Sigmoid colon (tissue), 7 donors: ENCODE measurements around the gene ACP7. TPM values are rescaled to one million over a fixed set of nuclear protein-coding genes. Genes with fewer than 3 reads are reported as not detected.

Source experiments
- DNase-seq: peaks from one replicate; pipeline ENCODE4 v3.0.0-alpha.2; 2019
- H3K27ac ChIP-seq, 4 donors: fragments of 200-600 bp; sonication (generic); one replicate each; pipeline ENCODE4 v1.5.1; 2016 to 2019; ENCODE audit warnings: mild to moderate bottlenecking in 1 of 4
- H3K27me3 ChIP-seq, 3 donors: fragments of 200-600 bp; sonication (generic); one replicate each; pipeline ENCODE4 v1.5.1; 2019; ENCODE audit warnings: mild to moderate bottlenecking in 1 of 3
- H3K36me3 ChIP-seq, 4 donors: fragments of 200-600 bp; sonication (generic); one replicate each; pipeline ENCODE4 v1.5.1; 2016 to 2019
- H3K4me1 ChIP-seq, 4 donors: fragments of 200-600 bp; sonication (generic); one replicate each; pipeline ENCODE4 v1.5.1; 2017 to 2019
- H3K4me3 ChIP-seq, 4 donors: fragments of 200-600 bp; sonication (generic); one replicate each; pipeline ENCODE4 v1.5.1; 2017 to 2019; ENCODE audit warnings: mild to moderate bottlenecking in 2 of 4, moderate library complexity in 1 of 4
- H3K9me3 ChIP-seq, 4 donors: fragments of 200-600 bp in 3 of 4; sonication (generic) in 3 of 4; one replicate each; pipeline versions ENCODE4 v1.5.1 to v1.6.1; 2013 to 2019
- EP300 ChIP-seq, 4 donors: sonication (generic); formaldehyde crosslinking; IDR thresholded peaks; one replicate each; pipeline ENCODE4 v1.6.1; 2017; ENCODE audit warnings: antibody characterized with exemption in 4 of 4
- POLR2A ChIP-seq, 2 donors: fragments of 450-650 bp; IDR thresholded peaks; one replicate each; pipeline ENCODE4 v1.6.1; 2016; ENCODE audit warnings: antibody characterized with exemption in 2 of 2, mild to moderate bottlenecking in 2 of 2, moderate library complexity in 2 of 2
- POLR2AphosphoS5 ChIP-seq, 4 donors: sonication (generic); formaldehyde crosslinking; IDR thresholded peaks; one replicate each; pipeline ENCODE4 v1.6.1; 2017; ENCODE audit warnings: antibody characterized with exemption in 4 of 4
- WGBS, 2 donors: extraction: QIAGEN DNeasy Blood & Tissue Kit; methylation state at CpG; one replicate each; pipeline ENCODE4 v1.1.7; 2013; 5-methylcytosine and 5-hydroxymethylcytosine counted together
- intact Hi-C: fragments of 100-400 bp; cut with DNase I; formaldehyde crosslinking; loops from one replicate; pipeline ENCODE4 v1.15.1; 2023
- polyA plus RNA-seq, 3 donors: library from polyadenylated mRNA; stranded (reverse); fragments of 200-250 nt; gene quantifications; one replicate each; pipeline ENCODE4 v1.2.3, GENCODE V29; 2013
- total RNA-seq, 4 donors: library from RNA; depleted of rRNA; stranded (reverse); fragments of >200 nt; gene quantifications; one replicate each; pipeline ENCODE4 v1.1.0, GENCODE V29; 2016
- TF ChIP-seq, protein P1 (sequence below), 4 experiments: fragments of 450-650 bp in 3 of 4; fragments of 200-600 bp in 1 of 4; IDR thresholded peaks; one replicate each; pipeline ENCODE4 v1.5.1; 2016 to 2019; ENCODE audit warnings: antibody characterized with exemption in 4 of 4, mild to moderate bottlenecking in 3 of 4, moderate library complexity in 2 of 4
- donor health status: healthy with polysubstance abuse.
- donor health status: Bipolar disorder and iron deficiency.
- donor health status: healthy.

ACP7 gene
- total and polyA plus RNA-seq, 7 donors = not detected

DNA sequence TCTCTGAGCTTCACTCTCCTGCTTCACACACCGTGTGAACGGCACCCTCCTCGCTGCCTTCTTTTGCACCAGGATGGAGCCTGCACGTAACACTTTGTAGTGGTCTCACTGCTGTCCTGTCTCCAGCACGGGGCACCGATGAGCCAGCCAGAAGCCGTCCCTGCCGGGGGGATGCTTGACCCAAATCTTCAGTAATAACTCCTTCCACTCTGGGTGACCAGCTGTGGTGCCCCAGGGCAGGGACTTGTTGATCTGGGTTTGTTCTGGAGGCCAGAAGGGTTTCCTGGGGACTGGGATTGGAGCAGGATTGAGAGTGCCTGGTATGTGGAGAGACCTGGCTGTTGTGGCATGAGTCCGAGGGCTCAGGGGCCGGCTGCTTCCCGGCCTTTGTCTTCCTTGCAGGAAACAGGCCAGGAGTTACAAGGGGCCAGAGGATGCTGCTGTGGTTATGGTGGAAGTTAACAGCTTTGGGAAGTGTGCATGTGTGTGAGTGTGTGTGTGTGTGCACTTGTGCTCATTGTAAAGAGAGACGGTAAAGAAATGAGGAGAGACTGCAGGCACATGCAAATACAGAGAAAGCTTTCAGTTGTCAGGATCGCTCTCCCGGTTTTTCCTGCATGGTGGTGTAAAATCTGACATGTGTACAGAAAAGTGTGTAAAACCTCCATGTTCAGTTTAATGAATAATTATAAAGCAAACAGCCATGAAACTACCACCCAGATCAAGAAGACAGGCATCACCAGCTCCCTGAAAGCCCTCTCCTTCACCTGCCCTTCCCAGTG lies 60.3 kb downstream of the ACP7 start:
- no peaks in the 10 kb centered on the region for H3K27me3 ChIP-seq
- 11 to 33% methylated on average over 14 of the region's 14 CpGs for WGBS, 2 donors
- intact Hi-C loops = loop anchor here (2.0 kb wide), 1 partner anchor 20 kb away; the partner anchor contains the start of gene PAK4
- H3K27ac ChIP-seq = peak overlapping the region; percentile 80 to 91 (median 87)
- H3K36me3 ChIP-seq = no peaks in the 10 kb centered on the region
- TF ChIP-seq EP300 (IDR thresholded peaks at IDR 0.05) (no peak), POLR2A (IDR thresholded peaks at IDR 0.05) (no peak), POLR2AphosphoS5 (IDR thresholded peaks at IDR 0.05) (no peak)
- TF ChIP-seq, protein P1, sequence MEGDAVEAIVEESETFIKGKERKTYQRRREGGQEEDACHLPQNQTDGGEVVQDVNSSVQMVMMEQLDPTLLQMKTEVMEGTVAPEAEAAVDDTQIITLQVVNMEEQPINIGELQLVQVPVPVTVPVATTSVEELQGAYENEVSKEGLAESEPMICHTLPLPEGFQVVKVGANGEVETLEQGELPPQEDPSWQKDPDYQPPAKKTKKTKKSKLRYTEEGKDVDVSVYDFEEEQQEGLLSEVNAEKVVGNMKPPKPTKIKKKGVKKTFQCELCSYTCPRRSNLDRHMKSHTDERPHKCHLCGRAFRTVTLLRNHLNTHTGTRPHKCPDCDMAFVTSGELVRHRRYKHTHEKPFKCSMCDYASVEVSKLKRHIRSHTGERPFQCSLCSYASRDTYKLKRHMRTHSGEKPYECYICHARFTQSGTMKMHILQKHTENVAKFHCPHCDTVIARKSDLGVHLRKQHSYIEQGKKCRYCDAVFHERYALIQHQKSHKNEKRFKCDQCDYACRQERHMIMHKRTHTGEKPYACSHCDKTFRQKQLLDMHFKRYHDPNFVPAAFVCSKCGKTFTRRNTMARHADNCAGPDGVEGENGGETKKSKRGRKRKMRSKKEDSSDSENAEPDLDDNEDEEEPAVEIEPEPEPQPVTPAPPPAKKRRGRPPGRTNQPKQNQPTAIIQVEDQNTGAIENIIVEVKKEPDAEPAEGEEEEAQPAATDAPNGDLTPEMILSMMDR (IDR thresholded peaks at IDR 0.05) = no peak
- DNase-seq = no peak
- H3K4me3 ChIP-seq = peak overlapping the region in 2 of 4 donors; percentile 13 to 30
- no peaks in the 10 kb centered on the region for H3K9me3 ChIP-seq
- peaks cover 0 to 38% (median 38%) of the 10 kb centered on the region in 4 donors for H3K4me1 ChIP-seq

DNA sequence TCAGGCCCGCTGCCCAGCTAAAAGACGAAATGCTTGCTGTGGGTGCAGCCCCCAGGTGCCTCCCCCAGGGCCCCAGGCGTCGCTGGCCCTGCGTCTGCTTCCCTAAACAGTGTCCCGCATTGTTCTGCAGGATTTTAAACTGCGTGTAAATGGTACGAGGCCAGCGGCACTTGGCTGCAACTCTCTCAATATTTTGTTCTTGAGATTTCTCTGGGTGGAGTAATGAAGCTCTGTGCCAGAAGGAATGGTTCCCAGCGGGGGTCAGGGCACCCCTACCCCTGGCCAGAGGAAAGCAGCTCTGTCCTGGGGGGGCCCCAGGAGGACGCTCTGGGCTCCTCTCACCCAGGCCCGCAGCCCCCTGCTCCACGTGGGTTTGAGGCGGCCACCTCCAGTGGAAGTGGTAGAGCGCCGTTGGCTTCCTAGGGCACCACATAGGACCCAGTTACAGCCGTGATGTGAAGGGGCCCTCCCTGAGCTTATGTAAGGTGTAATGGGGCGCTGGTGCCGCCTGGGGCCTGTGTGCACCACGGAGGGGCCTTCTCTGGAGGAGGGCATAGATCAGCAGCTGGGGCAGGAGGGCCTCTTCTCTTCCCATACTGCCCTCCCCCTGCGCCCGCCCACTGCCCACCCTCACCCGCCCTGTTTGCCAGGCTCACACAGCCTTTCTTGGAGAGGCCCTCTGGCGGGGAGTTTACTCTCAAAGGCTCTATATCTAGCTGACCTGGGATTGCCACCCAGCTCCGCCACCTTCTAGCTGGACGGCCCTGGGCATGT lies 61.2 kb downstream of the ACP7 start:
- Histone ChIP-seq H3K9me3 (no peaks in the 10 kb centered on the region), H3K4me3 (peak overlapping the region in 3 of 4 donors; percentile 3 to 30 (median 13)), H3K27me3 (no peaks in the 10 kb centered on the region), H3K27ac (peak overlapping the region; percentile 80 to 91 (median 87)), H3K36me3 (no peaks in the 10 kb centered on the region), H3K4me1 (peaks cover 0 to 37% (median 30%) of the 10 kb centered on the region in 4 donors)
- TF ChIP-seq EP300 (IDR thresholded peaks at IDR 0.05) (no peak), POLR2AphosphoS5 (IDR thresholded peaks at IDR 0.05) (no peak), POLR2A (IDR thresholded peaks at IDR 0.05) (no peak)
- TF ChIP-seq, protein P1 (IDR thresholded peaks at IDR 0.05) = peak in 2 of 4 experiments; percentile 13 to 22
- DNase-seq = no peak
- intact Hi-C loops = loop anchor here (2.0 kb wide), 1 partner anchor 21 kb away; the partner anchor contains the start of gene PAK4
- WGBS, 2 donors = 14 to 34% methylated on average over 26 of the region's 26 CpGs

DNA sequence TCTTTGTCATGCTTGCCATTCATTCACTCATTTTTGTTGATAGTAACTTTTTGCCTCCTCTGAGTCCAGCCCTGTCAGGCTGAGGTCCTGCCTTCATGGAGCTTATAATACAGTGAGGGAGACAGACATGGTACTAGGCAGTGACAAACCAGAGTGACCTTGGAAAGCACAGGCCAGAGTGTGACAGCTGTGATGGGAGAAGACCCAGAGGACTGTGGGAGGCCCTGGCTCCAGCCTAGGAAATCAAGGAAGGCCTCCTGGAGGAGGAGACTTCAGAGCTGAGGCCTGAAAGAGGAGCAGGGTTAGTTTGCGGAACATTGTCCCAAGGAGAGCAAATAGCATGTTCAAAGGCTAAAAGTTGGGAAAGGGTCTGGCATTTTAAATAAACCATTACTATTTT lies 61.9 kb downstream of the ACP7 start:
- Histone ChIP-seq H3K9me3 (no peaks in the 10 kb centered on the region), H3K36me3 (no peaks in the 10 kb centered on the region), H3K4me3 (no peak overlapping the region), H3K4me1 (peaks cover 0 to 37% (median 27%) of the 10 kb centered on the region in 4 donors), H3K27ac (peak overlapping the region; percentile 80 to 91 (median 87)), H3K27me3 (no peaks in the 10 kb centered on the region)
- intact Hi-C loops = no loop called here
- no peak for TF ChIP-seq EP300 (IDR thresholded peaks at IDR 0.05)
- TF ChIP-seq, protein P1 (IDR thresholded peaks at IDR 0.05) = no peak
- TF ChIP-seq POLR2AphosphoS5 (IDR thresholded peaks at IDR 0.05) = no peak
- no peak for TF ChIP-seq POLR2A (IDR thresholded peaks at IDR 0.05)
- no peak for DNase-seq
- WGBS, 2 donors = 98 to 100% methylated on average over 1 of the region's 1 CpG

DNA sequence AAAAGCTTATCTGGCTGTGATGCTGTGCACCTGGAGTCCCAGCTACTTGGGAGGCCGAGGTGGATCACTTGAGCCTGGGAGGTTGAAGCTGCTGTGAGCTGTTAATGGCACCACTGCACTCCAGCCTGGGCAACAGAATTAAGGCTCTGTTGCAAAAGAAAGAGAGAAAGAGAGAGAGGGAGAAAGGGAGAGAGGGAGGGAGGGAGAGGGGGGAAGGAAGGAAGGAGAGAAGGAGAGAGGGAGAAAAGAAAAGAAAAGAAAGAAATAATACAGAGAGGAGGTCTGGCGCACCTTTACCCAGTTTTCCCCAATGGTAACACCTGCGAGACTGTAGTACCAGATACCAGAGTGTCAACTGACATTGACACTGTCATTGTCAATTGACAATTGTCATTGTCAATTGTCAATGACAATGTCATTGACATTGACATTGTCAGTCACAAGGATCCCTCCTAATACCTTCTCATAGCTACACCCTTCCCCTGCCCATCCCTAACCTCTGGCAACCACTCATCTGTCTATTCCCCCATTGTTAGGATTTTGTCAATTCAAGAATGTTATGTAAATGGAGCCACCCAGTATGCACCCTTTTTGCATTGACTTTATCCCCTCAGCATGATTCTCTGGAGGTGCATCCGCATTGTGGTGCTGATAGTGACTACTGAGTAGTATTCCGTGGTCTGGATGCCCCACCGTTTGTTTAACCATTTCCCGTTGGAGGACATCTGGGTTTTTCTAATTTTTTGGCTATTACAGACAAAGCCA lies 62.7 kb downstream of the ACP7 start:
- peaks cover 0 to 37% (median 27%) of the 10 kb centered on the region in 4 donors for H3K4me1 ChIP-seq
- TF ChIP-seq POLR2AphosphoS5 (IDR thresholded peaks at IDR 0.05) = no peak
- TF ChIP-seq POLR2A (IDR thresholded peaks at IDR 0.05) = no peak
- TF ChIP-seq, protein P1 (IDR thresholded peaks at IDR 0.05) = no peak
- no peak for TF ChIP-seq EP300 (IDR thresholded peaks at IDR 0.05)
- H3K9me3 ChIP-seq = no peaks in the 10 kb centered on the region
- peak overlapping the region; percentile 80 to 91 (median 87) for H3K27ac ChIP-seq
- H3K27me3 ChIP-seq = no peaks in the 10 kb centered on the region
- no peak for DNase-seq
- WGBS, 2 donors = 78 to 83% methylated on average over 7 of the region's 7 CpGs
- no peak overlapping the region for H3K4me3 ChIP-seq
- no peaks in the 10 kb centered on the region for H3K36me3 ChIP-seq
- intact Hi-C loops = no loop called here
